Measurements from ENCODE around the gene EIF1AD. TPM values are rescaled to one million over a fixed set of nuclear protein-coding genes. Genes with fewer than 3 reads are reported as not detected.

EIF1AD gene
- total and polyA plus RNA-seq, 9 of the 15 experiments (the other 6 are each of a cell fraction or from before 2014, with no cell fraction given): 50.1 to 98.8 (median 58.7) TPM

DNA sequence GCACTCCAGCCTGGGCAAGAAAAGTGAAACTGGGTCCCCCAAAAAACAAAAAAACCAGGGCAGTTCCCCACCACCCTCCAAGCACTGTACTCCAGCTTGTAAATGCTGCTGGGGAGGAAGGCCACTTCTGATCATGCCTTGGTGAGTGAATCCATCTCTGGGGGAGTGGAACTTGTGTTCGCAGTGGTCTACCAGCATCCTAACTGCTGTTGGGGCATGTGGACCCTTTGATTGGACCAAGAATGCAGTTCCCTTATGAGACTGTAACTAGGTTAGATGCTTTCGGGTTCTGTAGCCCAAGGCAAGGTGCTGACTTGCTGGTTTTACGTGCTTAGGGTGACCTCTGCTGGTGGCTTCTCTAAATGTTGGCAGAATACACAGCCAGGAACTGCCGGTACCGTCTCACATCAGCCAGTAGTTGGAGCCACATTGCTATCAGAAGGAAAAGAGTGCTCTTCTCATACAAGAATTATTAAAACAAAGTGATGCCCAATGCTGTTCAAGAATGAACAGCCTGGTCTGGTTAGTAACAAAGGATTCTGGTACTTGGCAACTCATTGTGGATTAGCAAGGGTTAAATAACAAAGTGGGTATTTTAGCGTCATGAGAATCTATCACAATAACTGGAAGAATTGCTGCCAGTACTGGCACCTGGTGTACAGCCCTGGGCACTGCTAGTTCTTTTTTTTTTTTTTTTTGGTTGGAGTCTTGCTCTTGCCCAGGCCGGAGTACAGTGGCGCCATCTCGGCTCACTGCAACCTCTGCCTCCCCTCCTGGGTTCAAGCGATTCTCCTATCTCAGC is 13.0 kb downstream of the EIF1AD start (continued):
- TF ChIP-seq, protein P1, sequence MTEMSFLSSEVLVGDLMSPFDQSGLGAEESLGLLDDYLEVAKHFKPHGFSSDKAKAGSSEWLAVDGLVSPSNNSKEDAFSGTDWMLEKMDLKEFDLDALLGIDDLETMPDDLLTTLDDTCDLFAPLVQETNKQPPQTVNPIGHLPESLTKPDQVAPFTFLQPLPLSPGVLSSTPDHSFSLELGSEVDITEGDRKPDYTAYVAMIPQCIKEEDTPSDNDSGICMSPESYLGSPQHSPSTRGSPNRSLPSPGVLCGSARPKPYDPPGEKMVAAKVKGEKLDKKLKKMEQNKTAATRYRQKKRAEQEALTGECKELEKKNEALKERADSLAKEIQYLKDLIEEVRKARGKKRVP (CRISPR knock-in tag; IDR thresholded peaks at IDR 0.05): no peak
- TF ChIP-seq EP400 (IDR thresholded peaks at IDR 0.05): no peak
- TF ChIP-seq GABPA (tag; conservative IDR thresholded peaks at IDR 0.05; ENCODE audit: low read depth): no peak; the same call in 1 of the 2 replicates
- no peak for TF ChIP-seq ZNF212 (CRISPR knock-in tag; IDR thresholded peaks at IDR 0.05)
- TF ChIP-seq L3MBTL2 (IDR thresholded peaks at IDR 0.05): peak; percentile 56; the same call in 1 of the 2 replicates
- no peak for TF ChIP-seq ZNF717 (CRISPR knock-in tag; IDR thresholded peaks at IDR 0.05)
- no peak for TF ChIP-seq FOXK1 (CRISPR knock-in tag; IDR thresholded peaks at IDR 0.05; ENCODE audit: borderline replicate concordance)
- TF ChIP-seq SMARCA4 (IDR thresholded peaks at IDR 0.05): no peak
- TF ChIP-seq LARP7 (IDR thresholded peaks at IDR 0.05): no peak
- TF ChIP-seq ZNF282 (CRISPR knock-in tag; IDR thresholded peaks at IDR 0.05): no peak
- TF ChIP-seq NCOA4 (IDR thresholded peaks at IDR 0.05; ENCODE audit: partially characterized antibody): no peak
- TF ChIP-seq FUS (optimal IDR thresholded peaks at IDR 0.05; ENCODE audit: low read depth, low read length): no peak
- no peak for TF ChIP-seq HDAC1 (IDR thresholded peaks at IDR 0.05)
- TF ChIP-seq NR1H2 (CRISPR knock-in tag; IDR thresholded peaks at IDR 0.05): no peak
- TF ChIP-seq RFX5 (IDR thresholded peaks at IDR 0.05; ENCODE audit: low read depth, low read length): no peak
- peak in 1 of 2 experiments; percentile 73; a peak in 2 of 4 replicates for TF ChIP-seq MAZ (CRISPR knock-in tag; conservative IDR thresholded peaks at IDR 0.05 in 1 of 2, IDR thresholded peaks at IDR 0.05 in 1 of 2)
- TF ChIP-seq CBX8 (IDR thresholded peaks at IDR 0.05; ENCODE audit: borderline replicate concordance, extremely low read depth, low read depth, low read length, poor library complexity, severe bottlenecking): no peak
- no peak for TF ChIP-seq SAFB (IDR thresholded peaks at IDR 0.05; ENCODE audit: borderline replicate concordance, low read depth, low read length)
- TF ChIP-seq CCNT2 (IDR thresholded peaks at IDR 0.05; ENCODE audit: borderline replicate concordance, extremely low read depth, insufficient read length, low read depth, low read length): no peak
- no peak for TF ChIP-seq ZNF224 (CRISPR knock-in tag; IDR thresholded peaks at IDR 0.05)
- no peak for TF ChIP-seq CHD2 (IDR thresholded peaks at IDR 0.05; ENCODE audit: low read depth, low read length)

Data from K562 (cell line).